GM18505 (cell line): ENCODE data around the gene SLCO1B1.

Source experiments
- ATAC-seq: cut with Tn5 transposase; IDR thresholded peaks from one replicate; pipeline ENCODE4 v1.9.1; 2021; ENCODE audit not compliant: unreplicated experiment
- POLR2A ChIP-seq: IDR thresholded peaks from 4 replicates; pipeline ENCODE4 v1.6.1; 2011; ENCODE audit warnings: borderline replicate concordance; ENCODE audit not compliant: insufficient read depth, insufficient read length; ENCODE audit errors: extremely low read depth

SLCO1B1 gene

GRCh38 chr12:21264232-21264631, 133.2 kb downstream of the SLCO1B1 start:
- no peak for TF ChIP-seq POLR2A
- no peak for ATAC-seq

- no peak for TF ChIP-seq POLR2A
- ATAC-seq: no peak
Measured at GRCh38 chr12:21265932-21266331, 134.9 kb downstream of the SLCO1B1 start.

- no peak for TF ChIP-seq POLR2A
- no peak for ATAC-seq
Measured at GRCh38 chr12:21276826-21277225, 145.8 kb downstream of the SLCO1B1 start.
